Rectal smooth muscle tissue (tissue), 1 donor: ENCODE measurements around the gene STT3B.
"Not testable (repeated sequence)": the region's sequence is repeated elsewhere in the genome, so short reads cannot be mapped to it uniquely, and the experiment has no call there.

Source experiments
- H3K27ac ChIP-seq: one replicate; pipeline ENCODE4 v1.7.0; 2013; ENCODE audit warnings: low read depth, low read length, inconsistent platforms
- H3K27me3 ChIP-seq: one replicate; pipeline ENCODE4 v1.7.0; 2013; ENCODE audit warnings: low read length; ENCODE audit not compliant: control insufficient read depth, insufficient read depth
- H3K36me3 ChIP-seq: one replicate; pipeline ENCODE4 v1.7.0; 2013; ENCODE audit warnings: low read length; ENCODE audit not compliant: control insufficient read depth, insufficient read depth
- H3K4me1 ChIP-seq: one replicate; pipeline ENCODE4 v1.7.0; 2013; ENCODE audit warnings: low read length; ENCODE audit not compliant: control insufficient read depth, insufficient read depth
- H3K4me3 ChIP-seq: one replicate; pipeline ENCODE4 v1.7.0; 2013; ENCODE audit warnings: low read length
- H3K9ac ChIP-seq: one replicate; pipeline ENCODE4 v1.7.0; 2013; ENCODE audit warnings: low read length

The STT3B gene

DNA sequence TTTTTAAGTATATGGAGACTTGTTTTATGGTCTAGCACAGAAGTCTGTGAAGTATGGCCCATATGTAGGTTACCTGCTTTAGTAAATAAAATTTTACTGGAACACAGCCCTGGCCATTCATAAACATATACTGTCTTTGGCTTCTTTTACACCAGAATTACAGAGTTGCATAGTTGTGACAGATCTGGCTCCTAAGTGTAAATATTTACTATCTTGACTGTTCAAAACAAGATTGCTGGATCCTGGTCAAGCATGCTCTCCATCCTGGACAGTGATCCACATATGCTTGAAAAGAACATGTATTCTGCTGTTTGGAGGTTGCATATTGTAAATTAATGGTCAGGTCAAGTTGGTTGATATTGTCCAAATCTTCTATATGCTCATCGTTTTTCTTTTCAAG lies 57.9 kb downstream of the STT3B start:
- no peaks in the 10 kb centered on the region for H3K4me1 ChIP-seq
- H3K9ac ChIP-seq, result no peak overlapping the region

DNA sequence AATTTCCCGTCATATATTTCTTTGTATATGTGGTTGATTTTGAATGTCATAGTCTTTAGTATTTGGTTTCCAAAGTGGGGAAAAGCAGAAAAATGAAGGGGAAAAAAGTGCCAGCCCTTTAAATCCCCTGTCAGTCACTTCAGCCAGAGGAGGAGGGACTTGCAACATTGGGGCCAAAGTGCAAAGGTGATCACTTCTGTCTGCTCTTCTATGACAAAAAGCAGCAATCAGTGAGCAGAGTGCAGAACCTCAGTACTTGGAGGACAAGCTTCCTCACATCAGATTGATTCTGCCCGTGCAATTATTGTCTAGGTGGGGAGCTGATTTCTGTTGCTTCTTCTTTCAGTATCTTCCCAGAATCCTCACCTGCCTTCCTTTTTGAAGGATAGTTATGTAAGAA lies 60.0 kb downstream of the STT3B start:
- no peak overlapping the region for H3K27ac ChIP-seq
- no peaks in the 10 kb centered on the region for H3K27me3 ChIP-seq
- no peaks in the 10 kb centered on the region for H3K36me3 ChIP-seq
- no peak overlapping the region for H3K9ac ChIP-seq
- H3K4me3 ChIP-seq, result no peak overlapping the region
- H3K4me1 ChIP-seq, result peaks cover 3% of the 10 kb centered on the region

More for the DNA sequence above, 57.9 kb downstream of the STT3B start:
- H3K27me3 ChIP-seq, result no peaks in the 10 kb centered on the region
- no peak overlapping the region for H3K27ac ChIP-seq
- no peaks in the 10 kb centered on the region for H3K36me3 ChIP-seq
- H3K4me3 ChIP-seq, result no peak overlapping the region

DNA sequence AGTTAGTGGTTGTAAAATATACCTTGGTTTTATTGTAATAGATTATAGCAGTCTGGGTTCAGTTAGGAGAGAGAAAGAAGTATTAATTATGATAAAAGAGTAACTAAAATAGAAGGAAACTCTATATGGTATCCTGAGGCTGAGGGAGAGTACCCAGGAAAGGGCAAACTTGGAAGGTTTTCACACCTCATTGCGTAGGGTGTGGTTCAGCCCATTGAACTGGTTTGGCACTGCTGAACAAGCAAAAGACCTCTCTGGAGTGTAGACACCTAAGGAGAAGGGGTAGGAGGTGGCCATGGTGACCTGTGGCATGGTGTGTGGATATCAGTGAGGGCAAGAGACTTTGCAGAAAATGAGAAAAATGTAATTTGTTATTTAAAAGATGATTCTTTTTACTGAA lies 63.5 kb downstream of the STT3B start:
- H3K36me3 ChIP-seq, result no peaks in the 10 kb centered on the region
- no peak overlapping the region for H3K9ac ChIP-seq
- H3K4me3 ChIP-seq, result no peak overlapping the region
- peaks cover 3% of the 10 kb centered on the region for H3K4me1 ChIP-seq
- H3K27me3 ChIP-seq, result no peaks in the 10 kb centered on the region
- H3K27ac ChIP-seq, result no peak overlapping the region

DNA sequence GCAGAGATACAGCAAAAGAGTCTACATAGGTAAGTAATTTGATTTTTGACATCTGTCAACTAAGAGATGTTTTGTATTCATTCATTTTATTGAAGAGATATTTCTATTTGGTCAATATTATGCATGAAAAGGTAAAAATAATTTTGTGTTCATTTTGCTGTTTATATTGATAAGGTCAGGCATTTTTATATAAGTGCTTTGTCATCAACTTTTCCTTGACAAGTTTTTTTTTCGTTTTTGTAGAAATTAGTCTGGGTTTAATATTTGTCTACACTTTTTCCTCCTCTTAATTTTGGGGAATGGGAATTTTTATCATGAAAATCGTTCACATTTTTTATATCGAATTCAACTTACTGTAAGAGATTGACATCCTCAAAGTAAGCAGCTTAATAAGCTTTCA lies 67.7 kb downstream of the STT3B start:
- H3K4me3 ChIP-seq, result no peak overlapping the region
- no peaks in the 10 kb centered on the region for H3K36me3 ChIP-seq
- H3K4me1 ChIP-seq, result peaks cover 3% of the 10 kb centered on the region
- no peaks in the 10 kb centered on the region for H3K27me3 ChIP-seq
- no peak overlapping the region for H3K27ac ChIP-seq
- H3K9ac ChIP-seq, result no peak overlapping the region

DNA sequence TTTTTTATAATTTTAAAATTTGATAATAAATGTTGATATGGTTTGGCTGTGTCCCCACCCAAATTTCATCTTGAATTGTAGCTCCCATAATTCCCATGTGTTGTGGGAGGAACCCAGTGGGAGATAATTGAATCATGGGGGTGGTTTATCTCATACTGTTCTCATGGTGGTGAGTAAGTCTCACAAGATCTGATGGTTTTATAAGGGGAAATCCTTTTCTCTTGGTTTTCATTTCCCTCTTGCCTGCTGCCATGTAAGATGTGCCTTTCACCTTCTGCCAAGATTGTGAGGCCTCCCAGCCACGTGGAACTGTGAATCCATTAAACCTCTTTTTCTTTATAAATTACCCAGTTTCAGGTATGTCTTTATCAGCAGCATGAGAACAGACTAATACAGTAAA lies 72.6 kb downstream of the STT3B start:
- H3K36me3 ChIP-seq, H3K4me3 ChIP-seq: not testable (repeated sequence)

DNA sequence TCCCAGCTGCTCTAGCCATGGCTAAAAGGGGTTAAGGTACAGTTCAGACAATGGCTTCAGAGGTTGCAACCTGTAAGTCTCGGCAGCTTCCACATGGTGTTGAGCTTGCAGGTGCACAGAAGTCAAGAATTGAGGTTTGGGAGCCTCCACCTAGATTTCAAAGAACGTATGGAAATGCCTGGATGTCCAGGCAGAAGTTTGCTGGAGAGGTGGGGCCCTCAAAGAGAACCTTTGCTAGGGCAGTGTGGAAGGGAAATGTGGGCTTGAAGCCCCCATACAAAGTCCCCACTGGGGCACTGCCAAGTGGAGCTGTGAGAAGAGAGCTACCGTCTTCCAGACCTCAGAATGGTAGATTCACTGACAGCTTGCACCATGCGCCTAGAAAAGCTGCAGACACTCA lies 73.7 kb downstream of the STT3B start:
- H3K36me3 ChIP-seq, result no peaks in the 10 kb centered on the region
- H3K27ac ChIP-seq, result no peak overlapping the region
- H3K4me3 ChIP-seq, result no peak overlapping the region
- no peaks in the 10 kb centered on the region for H3K27me3 ChIP-seq
- H3K9ac ChIP-seq, result no peak overlapping the region
- no peaks in the 10 kb centered on the region for H3K4me1 ChIP-seq

More for the DNA sequence above, 72.6 kb downstream of the STT3B start:
- not testable (repeated sequence) for H3K27me3 ChIP-seq, H3K4me1 ChIP-seq, H3K27ac ChIP-seq, H3K9ac ChIP-seq

DNA sequence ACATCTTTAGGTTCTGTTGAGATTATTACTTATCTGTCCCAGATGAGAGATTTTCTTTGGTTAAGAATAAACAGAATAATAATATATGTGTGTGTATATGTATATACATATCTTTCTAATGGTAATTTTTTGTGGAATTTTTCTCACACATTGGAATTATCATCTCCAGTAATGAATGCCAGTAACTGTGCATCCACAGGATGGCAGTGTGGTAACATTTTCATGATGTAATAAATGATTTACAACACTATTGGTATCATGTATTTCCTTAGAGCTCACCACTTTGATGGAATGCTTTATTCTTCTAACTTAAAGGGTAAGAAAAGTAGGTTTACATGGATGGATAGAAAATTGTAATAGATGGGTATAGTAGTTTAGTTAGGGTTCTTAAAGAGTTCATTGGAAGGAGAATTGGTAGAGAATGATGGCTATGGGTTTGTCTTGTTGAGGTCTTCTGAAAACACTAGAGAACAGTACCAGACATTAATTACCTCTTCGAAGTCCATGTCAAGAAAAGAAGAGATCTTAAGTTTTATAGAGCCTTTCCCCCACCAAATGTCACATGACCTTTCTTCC lies 78.1 kb downstream of the STT3B start:
- no peak overlapping the region for H3K9ac ChIP-seq
- no peaks in the 10 kb centered on the region for H3K36me3 ChIP-seq
- no peak overlapping the region for H3K4me3 ChIP-seq
- no peak overlapping the region for H3K27ac ChIP-seq
- H3K4me1 ChIP-seq, result no peaks in the 10 kb centered on the region
- no peaks in the 10 kb centered on the region for H3K27me3 ChIP-seq

DNA sequence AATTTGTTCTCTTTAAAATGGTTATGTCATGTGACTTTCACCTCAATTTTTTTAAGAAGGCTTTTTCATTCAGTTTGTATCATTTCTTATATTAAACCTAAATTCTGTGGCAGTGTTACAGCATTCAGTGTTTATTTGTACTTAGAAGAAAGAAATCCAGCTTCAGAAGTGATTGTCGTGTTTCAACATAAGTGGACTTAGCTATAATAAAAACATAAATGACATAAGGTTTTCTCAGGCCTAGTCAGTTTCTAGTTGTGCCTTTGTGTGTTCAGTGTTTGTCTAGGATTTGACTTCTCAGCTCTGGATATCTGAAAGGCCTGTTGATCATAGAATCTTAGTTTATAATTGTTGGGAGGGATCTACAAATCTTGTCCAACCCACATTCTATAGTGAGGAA lies 80.5 kb downstream of the STT3B start:
- H3K4me3 ChIP-seq, result no peak overlapping the region
- H3K4me1 ChIP-seq, result no peaks in the 10 kb centered on the region
- H3K9ac ChIP-seq, result no peak overlapping the region
- H3K27me3 ChIP-seq, result no peaks in the 10 kb centered on the region
- H3K27ac ChIP-seq, result no peak overlapping the region
- H3K36me3 ChIP-seq, result no peaks in the 10 kb centered on the region

DNA sequence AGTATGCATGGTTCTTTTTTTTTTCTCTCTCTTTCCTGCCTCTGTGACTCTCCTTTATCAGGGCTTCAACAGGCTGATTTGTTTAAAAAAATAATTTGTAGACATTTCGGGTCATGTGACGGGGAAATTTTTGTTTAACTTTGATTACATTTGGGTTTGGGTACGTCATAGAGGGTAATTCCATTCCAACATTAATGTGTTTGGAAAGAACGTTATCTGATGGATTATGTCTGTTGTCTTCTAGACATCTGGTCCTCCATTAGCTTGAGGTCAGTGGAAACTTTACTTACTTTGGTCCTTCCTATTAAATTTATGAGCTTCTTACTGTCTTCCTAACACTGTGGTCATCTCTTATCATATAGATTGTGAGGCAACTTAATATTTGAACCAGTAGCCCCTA lies 80.9 kb downstream of the STT3B start:
- Histone ChIP-seq H3K9ac (no peak overlapping the region), H3K27ac (no peak overlapping the region), H3K36me3 (no peaks in the 10 kb centered on the region), H3K4me1 (no peaks in the 10 kb centered on the region), H3K27me3 (no peaks in the 10 kb centered on the region), H3K4me3 (no peak overlapping the region)

DNA sequence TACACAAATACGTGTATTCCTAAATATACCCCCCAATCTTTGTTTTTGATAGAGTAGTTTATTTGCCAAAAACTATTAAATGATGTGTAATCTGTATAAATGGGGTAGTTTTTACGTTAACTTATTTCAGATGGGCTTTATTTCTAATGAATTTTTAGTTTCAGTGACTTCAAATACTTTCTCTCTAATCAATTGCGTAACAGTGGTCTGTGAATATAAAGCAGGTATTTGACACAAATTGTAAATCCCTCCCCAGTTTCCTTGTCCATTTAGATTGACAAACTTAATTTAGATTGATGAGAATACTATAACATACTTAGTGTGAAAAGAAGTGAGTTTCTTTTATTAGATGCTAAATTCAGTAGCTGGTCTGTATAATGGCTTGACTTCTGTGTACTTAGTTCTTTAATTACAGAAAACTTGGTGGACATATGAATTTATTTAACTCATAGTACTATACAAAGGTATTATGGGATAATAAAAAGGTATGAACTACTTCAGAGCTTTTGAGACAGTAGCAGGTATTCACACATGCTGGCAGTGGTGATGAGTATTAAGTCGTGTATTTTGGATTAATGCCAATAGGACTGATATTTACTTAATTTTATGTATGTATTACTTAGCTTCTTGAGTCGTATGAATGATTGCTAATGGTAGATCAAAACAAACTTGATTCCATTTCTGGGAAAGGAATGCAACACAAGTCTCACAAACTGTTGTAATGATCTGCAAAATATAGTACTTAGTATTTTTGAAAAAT lies 81.6 kb downstream of the STT3B start:
- no peak overlapping the region for H3K9ac ChIP-seq
- H3K36me3 ChIP-seq, result no peaks in the 10 kb centered on the region
- no peak overlapping the region for H3K27ac ChIP-seq
- H3K4me1 ChIP-seq, result no peaks in the 10 kb centered on the region
- no peak overlapping the region for H3K4me3 ChIP-seq
- H3K27me3 ChIP-seq, result no peaks in the 10 kb centered on the region

DNA sequence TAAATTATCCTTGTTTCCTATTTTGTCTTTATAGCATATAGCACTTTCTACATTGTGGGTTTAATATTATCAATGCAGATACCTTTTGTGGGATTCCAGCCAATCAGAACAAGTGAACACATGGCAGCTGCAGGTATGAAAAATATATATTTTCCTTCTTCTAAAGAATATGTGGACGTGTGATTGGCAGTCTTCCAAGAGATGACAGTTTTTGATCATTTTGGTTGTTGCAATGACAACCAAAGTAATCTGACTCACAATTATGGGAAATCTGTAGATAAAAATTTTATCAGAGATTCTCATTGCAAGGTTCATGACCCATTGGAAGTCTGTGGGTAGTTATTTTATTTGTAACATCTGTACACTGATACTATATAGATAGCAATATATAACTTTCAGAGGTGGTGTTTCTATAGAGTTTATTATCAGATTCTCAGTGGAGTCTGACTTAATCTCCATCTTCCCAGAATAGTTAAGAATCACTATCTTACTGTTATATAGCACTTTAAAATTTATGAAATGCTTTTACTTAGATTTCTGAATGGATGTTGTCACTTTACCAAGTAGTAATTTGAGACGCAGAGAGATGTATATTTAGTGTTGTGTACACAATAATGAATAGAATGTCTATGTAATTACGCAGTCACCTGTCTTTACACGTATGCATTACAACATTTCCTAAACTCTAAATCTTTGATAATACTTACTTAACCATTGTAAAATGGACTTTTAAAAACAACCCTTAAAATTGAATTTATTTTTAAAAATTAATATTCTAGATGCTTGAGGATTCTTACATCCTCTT lies 82.5 kb downstream of the STT3B start:
- Histone ChIP-seq H3K4me3 (no peak overlapping the region), H3K27ac (no peak overlapping the region), H3K27me3 (no peaks in the 10 kb centered on the region), H3K9ac (no peak overlapping the region), H3K4me1 (no peaks in the 10 kb centered on the region), H3K36me3 (no peaks in the 10 kb centered on the region)

DNA sequence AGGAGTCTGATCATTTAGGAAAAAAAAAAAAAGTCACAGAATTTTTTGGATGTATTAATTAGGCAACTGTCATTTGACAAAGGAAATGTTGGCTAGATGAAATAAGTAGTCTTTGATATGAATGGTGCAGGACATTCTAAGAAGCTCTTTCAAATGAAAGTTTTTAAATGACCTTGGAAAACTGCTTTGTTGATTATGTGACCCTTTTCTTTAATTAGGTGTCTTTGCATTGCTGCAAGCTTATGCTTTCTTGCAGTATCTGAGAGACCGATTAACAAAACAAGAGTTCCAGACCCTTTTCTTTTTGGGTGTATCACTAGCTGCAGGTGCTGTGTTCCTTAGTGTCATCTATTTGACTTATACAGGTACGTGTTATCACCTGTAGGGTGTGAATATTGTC lies 84.0 kb downstream of the STT3B start:
- Histone ChIP-seq H3K27me3 (no peaks in the 10 kb centered on the region), H3K9ac (no peak overlapping the region), H3K4me1 (no peaks in the 10 kb centered on the region), H3K27ac (no peak overlapping the region), H3K4me3 (no peak overlapping the region), H3K36me3 (no peaks in the 10 kb centered on the region)
